Endodermal cell (in vitro differentiated cells): ENCODE results near the gene XK. TPM values are rescaled to one million over a fixed set of nuclear protein-coding genes. Genes with fewer than 3 reads are reported as not detected.

Experiments used
- DNase-seq: peaks from one replicate; pipeline ENCODE4 v3.0.0-alpha.2; 2017
- H3K27ac ChIP-seq: 2 replicates; pipeline ENCODE4 v1.5.1; 2013; ENCODE audit warnings: mild to moderate bottlenecking, low read depth, low read length, moderate library complexity
- H3K27me3 ChIP-seq: 2 replicates; pipeline ENCODE4 v1.6.1; 2013; ENCODE audit warnings: mild to moderate bottlenecking, low read length, moderate library complexity; ENCODE audit not compliant: insufficient read depth, control insufficient read depth, poor library complexity, severe bottlenecking
- H3K36me3 ChIP-seq: 2 replicates; pipeline ENCODE4 v1.7.0; 2013; ENCODE audit warnings: mild to moderate bottlenecking, low read length, moderate library complexity; ENCODE audit not compliant: control insufficient read depth, insufficient read depth
- H3K4me1 ChIP-seq: one replicate; pipeline ENCODE4 v1.7.0; 2013; ENCODE audit warnings: low read length; ENCODE audit not compliant: control insufficient read depth, insufficient read depth
- H3K4me3 ChIP-seq: 2 replicates; pipeline ENCODE4 v1.5.1; 2013; ENCODE audit warnings: mild to moderate bottlenecking, low read length, moderate library complexity
- H3K9ac ChIP-seq: 2 replicates; pipeline ENCODE4 v1.6.1; 2013; ENCODE audit warnings: mild to moderate bottlenecking, low read length, moderate library complexity; ENCODE audit not compliant: poor library complexity, severe bottlenecking; ENCODE audit errors: extremely low read depth
- H3K9me3 ChIP-seq: 2 replicates; pipeline ENCODE4 v1.6.1; 2013; ENCODE audit warnings: mild to moderate bottlenecking, low read length, moderate library complexity; ENCODE audit not compliant: control insufficient read depth
- H3K27ac Mint-ChIP-seq: 2 replicates; pipeline ENCODE4 v1.8.0; 2020; ENCODE audit warnings: mixed read lengths
- H3K27me3 Mint-ChIP-seq: 2 replicates; pipeline ENCODE4 v1.8.0; 2021; ENCODE audit warnings: mild to moderate bottlenecking, mixed read lengths; ENCODE audit not compliant: insufficient read depth
- H3K36me3 Mint-ChIP-seq: 2 replicates; pipeline ENCODE4 v1.8.0; 2020; ENCODE audit warnings: low read depth, mixed read lengths
- H3K4me1 Mint-ChIP-seq: 2 replicates; pipeline ENCODE4 v1.8.0; 2020; ENCODE audit warnings: mixed read lengths
- H3K4me3 Mint-ChIP-seq: 2 replicates; pipeline ENCODE4 v1.8.0; 2020; ENCODE audit warnings: mild to moderate bottlenecking, moderate library complexity, mixed read lengths
- H3K9me3 Mint-ChIP-seq: 2 replicates; pipeline ENCODE4 v1.8.0; 2020; ENCODE audit warnings: mild to moderate bottlenecking, mixed read lengths
- CTCF ChIP-seq: fragments of 200-600 bp; sonication (generic); conservative IDR thresholded peaks from 2 replicates; pipeline ENCODE4 v1.5.0; 2021; ENCODE audit warnings: antibody characterized with exemption, mild to moderate bottlenecking
- WGBS, 2 experiments: methylation state at CpG; one replicate each; pipeline versions ENCODE4 v1.1.5 to v1.1.7; 2013; ENCODE audit warnings: missing lambda C conversion rate in 2 of 2, mixed read lengths in 1 of 2; ENCODE audit not compliant: insufficient coverage in 1 of 2, insufficient read length in 1 of 2; 5-methylcytosine and 5-hydroxymethylcytosine counted together
- total RNA-seq, 2 donors: library from RNA; stranded (reverse); fragmentation: NEBNext Ultra II Directional in 1 of 2; extraction: Animal tissue kit (Norgen Biotek cat#: 25700) in 1 of 2; gene quantifications; 2 replicates in 1 of 2; 3 replicates in 1 of 2; pipeline ENCODE4 v1.2.1, GENCODE V29; 2021

The XK gene
- total RNA-seq, 2 donors from 2014 or later, result 0.13 to 0.49 TPM

- Histone ChIP-seq H3K27me3 (no peaks in the 10 kb centered on the region), H3K9me3 (no peaks in the 10 kb centered on the region), H3K27ac (no peak overlapping the region), H3K4me1 (no peaks in the 10 kb centered on the region), H3K9ac (no peak overlapping the region), H3K4me3 (no peak overlapping the region), H3K36me3 (no peaks in the 10 kb centered on the region)
- H3K9me3 Mint-ChIP-seq, result peaks cover 31% of the 10 kb centered on the region
- TF ChIP-seq CTCF, result no peak
- H3K36me3 Mint-ChIP-seq, result no peaks in the 10 kb centered on the region
- no peak for DNase-seq
- 100% methylated on average over 1 of the region's 1 CpG; no CpG with 5 or more reads in 1 of the 2 experiments for WGBS, 2 experiments
- H3K27ac Mint-ChIP-seq, result no peak overlapping the region
- no peaks in the 10 kb centered on the region for H3K27me3 Mint-ChIP-seq
- no peak overlapping the region for H3K4me3 Mint-ChIP-seq
- H3K4me1 Mint-ChIP-seq, result peaks cover 6% of the 10 kb centered on the region
Observed at GRCh38 chrX:37678574-37678973, 7.0 kb upstream of the XK start.

- Mint-ChIP-seq H3K27ac (no peak overlapping the region), H3K36me3 (no peaks in the 10 kb centered on the region), H3K9me3 (peaks cover 32% of the 10 kb centered on the region), H3K27me3 (no peaks in the 10 kb centered on the region), H3K4me3 (no peak overlapping the region), H3K4me1 (peaks cover 6% of the 10 kb centered on the region)
- no peaks in the 10 kb centered on the region for H3K36me3 ChIP-seq
- WGBS, 2 experiments, result 86% methylated on average over 1 of the region's 1 CpG; no CpG with 5 or more reads in 1 of the 2 experiments
- no peaks in the 10 kb centered on the region for H3K27me3 ChIP-seq
- TF ChIP-seq CTCF, result no peak
- H3K27ac ChIP-seq, result no peak overlapping the region
- no peaks in the 10 kb centered on the region for H3K4me1 ChIP-seq
- no peak overlapping the region for H3K4me3 ChIP-seq
- no peak for DNase-seq
- H3K9me3 ChIP-seq, result no peaks in the 10 kb centered on the region
- no peak overlapping the region for H3K9ac ChIP-seq
Observed at GRCh38 chrX:37679230-37679629, 6.4 kb upstream of the XK start.

GRCh38 chrX:37679888-37680287, 5.7 kb upstream of the XK start:
- Histone ChIP-seq H3K9ac (no peak overlapping the region), H3K36me3 (no peaks in the 10 kb centered on the region), H3K27me3 (peaks cover 4% of the 10 kb centered on the region), H3K4me3 (no peak overlapping the region), H3K4me1 (no peaks in the 10 kb centered on the region), H3K9me3 (no peaks in the 10 kb centered on the region), H3K27ac (no peak overlapping the region)
- Mint-ChIP-seq H3K4me1 (peaks cover 6% of the 10 kb centered on the region), H3K27me3 (peaks cover 1% of the 10 kb centered on the region), H3K27ac (no peak overlapping the region), H3K4me3 (no peak overlapping the region), H3K9me3 (peaks cover 38% of the 10 kb centered on the region), H3K36me3 (no peaks in the 10 kb centered on the region)
- no peak for TF ChIP-seq CTCF
- no peak for DNase-seq
- 100% methylated on average over 1 of the region's 1 CpG; no CpG with 5 or more reads in 1 of the 2 experiments for WGBS, 2 experiments
